GM19324 (cell line): ENCODE measurements around the gene FMNL1.

Experiments used
- ATAC-seq: cut with Tn5 transposase; IDR thresholded peaks from one replicate; pipeline ENCODE4 v1.9.1; 2021; ENCODE audit warnings: mild to moderate bottlenecking, moderate library complexity; ENCODE audit not compliant: unreplicated experiment, low FRiP score

The FMNL1 gene

DNA sequence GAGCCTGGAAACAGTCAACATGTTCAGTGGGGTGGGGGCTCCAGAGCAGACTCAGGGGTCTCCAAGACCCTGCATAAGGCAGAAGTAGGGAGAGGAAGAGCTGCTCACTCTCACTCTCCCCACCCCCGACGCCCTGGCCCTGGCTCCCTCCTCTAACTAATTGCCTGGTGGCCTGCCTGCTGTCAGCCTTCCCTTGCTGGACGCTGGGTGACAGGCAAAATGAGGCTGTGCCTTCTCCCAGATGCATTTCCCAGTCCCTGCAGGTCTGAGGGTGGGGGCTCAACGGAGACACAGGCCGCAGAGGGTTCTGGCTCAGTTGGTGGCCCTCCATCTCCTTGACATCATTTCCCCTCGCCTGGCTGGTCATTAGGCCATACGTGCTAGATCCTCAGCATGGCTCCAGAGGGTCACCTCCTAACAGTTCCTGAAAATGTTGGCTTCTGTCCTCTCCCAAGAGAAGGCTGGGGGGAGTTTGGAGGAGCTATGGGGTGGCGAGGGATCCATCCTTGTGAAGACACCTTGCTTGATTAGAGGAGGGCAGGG, 1.4 kb downstream of the FMNL1 start:
- no peak for ATAC-seq

DNA sequence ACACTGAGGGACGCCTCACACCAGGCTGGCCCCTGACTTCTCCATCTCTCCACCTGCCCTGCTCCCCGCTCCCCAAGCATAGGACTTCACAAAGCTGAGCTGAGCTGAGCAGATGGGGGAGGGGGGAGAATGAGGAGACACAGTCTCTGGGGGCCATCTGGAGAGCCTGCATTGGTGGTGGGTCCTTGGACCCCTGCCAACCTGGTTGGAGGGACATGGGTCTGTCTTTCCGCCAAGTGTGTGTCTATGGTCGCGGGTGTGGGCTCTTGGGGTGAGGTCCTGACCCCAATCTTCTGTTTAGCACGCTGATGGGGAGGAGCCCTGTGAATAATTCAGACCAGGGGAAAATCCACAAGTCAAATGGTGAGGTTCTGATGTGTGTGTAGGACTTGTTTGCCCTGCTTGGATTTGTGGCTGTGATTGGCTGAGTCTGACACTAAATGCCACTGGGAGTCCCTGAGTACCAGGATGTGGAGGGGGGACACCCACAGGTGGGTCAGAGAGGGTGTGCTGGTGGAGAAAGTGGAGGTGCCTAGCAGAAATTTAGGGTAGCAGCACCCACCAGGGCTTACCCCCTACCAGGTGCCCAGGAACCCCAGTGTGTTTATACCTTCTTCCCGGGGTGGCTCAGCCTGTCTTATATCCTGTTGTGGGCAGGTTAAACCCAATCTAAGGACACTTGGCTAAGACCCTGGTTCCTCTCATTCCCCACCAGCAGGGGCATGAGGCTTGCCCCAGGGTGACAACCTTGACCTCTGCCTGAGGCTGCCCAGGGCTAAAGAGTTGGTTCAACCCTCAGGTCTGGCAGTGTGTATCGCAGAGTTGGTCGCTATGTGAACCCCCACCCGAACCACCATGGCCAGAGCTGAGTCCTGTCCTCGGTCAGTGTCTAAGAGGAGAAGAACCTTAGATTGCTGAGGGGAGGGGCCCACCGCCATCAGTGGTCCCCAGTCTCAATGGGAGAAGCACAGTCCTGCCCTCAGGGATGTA, 2.1 kb downstream of the FMNL1 start:
- no peak for ATAC-seq

DNA sequence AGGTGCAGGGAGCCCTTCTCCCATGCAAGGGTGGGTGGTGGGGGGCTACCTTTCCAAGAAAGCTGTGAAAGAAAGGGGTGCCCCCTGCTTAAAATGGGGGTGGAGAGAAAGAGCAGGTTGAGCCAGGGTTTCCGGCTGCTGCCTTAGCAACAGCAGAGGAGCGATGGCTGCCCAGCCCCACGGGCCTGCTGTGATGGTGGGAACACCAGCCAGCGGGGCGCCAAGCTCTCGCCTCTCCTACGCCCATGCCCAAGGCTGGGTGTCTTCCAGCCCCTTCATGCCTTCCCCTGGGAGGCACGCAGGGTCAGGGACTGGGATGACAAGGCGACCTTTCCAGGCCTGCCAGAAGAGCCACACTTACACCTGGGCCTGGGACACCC, 3.0 kb downstream of the FMNL1 start:
- ATAC-seq: no peak

DNA sequence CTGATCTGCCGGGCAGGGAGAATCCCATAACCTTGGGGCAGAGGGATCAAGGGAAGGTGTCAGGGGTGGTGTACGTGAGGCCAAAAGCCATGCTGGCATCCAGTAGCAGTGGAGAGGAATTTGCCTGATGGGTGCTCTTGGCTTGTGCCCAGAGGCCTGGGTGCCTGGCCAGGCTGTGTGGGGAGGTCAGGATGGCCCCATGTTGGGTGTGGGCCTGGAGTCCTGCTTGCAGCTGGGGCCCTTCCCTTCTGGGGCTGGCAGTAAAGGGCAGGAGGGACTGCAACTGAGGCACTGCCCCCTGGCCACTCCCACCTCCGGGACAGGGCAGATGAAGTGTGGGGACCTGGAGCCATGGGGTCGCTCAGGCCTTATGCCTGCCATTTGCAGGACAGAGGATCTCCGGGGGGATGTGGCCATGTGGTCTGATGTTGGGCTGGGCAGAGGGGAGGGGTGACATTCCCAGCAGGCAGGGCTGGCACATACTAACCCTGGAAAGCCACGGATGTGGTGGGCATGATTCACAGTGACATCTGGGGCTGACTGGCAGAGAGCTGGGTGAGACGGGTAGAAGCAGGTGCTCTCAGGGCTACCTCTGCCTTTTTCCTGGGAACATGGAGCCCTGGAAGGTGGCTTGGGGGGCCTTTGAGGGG, 3.5 kb downstream of the FMNL1 start:
- no peak for ATAC-seq

DNA sequence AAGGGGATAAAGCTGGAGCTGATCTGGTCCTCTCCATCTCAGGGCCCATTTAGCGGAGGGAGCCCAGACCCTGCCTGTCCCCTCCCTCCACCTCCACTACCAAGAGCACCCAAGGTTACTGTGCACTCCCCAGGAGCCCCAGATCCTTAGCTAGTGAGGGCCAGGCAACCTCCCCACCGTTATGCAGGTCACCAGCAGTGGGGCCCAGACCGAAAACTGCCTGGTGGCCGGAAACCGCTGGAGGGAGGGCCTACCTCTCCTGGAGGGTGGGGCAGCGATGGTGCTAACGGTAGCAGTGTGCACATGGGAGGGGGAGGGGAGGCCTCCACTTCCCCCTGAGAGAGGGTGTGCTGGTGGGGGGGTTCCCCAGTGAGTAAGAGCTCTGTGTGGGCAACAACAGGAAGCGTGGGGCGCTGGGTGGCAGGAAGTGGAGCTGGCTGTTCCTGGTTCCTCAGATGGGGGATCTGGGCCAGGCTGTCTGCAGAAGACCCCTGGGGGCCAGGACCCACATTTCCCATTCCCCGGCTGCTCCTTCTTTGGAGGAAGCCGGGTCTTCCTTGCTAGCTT, 4.4 kb downstream of the FMNL1 start:
- peak; percentile 41 for ATAC-seq

DNA sequence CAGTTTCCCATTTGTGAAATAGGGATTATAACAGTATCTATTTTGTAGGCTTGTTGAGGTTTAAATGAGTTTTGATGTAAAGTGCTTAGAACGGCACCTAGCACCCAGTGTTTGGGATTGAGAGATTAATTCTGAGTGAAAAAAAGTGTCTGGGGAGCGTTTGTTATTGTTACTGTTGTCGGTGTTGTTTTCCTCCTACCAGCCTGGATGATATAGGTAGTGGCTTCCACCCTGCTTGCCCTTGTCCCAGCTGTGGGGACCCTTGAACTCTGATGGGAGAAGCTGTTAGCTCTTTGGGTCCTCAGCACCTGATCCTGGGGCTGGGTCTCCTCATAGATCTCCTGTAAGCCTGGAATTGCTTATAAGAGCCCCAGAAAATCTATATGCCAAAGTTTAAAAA, 4.9 kb downstream of the FMNL1 start:
- no peak for ATAC-seq

DNA sequence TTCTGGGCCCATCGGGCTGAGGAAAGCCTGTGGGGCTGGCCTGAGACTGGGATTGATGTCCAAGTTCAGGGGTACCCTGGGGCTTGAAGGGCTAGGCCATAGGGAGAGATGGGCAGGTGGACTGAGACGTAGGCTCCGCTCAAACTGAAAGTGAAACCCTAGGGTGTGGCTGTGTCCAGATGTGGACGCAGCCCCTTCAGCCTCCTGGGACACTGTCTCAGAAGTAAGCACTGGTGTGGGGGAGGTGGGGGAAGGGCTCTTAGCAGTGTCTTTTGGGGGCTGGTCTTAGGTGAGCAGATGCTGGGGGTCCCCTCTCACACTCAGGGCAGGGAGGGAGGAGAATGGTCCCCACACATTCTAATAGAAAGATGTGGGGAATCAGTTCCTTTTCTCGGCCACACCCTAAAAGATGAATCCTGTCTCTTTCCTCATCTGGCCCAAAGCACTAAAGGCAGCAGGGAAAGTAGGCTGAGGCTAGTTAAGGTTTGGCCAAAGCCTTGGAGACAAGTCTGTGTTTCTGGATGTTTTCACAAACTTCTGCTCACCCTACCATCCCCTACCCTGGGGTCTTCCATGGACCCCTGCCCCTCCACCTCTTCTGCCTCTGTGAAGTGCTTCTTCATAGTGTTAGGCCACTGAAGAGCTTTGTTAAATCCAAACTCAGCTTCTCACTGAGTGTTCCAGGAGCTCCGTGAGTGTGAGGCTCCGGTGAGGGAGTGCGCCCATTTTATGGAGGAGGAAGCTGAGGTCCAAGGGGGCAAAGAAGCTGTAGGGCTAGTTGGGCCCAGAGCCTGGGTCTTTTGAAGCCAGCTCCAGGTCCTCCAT, 5.6 kb downstream of the FMNL1 start:
- no peak for ATAC-seq

DNA sequence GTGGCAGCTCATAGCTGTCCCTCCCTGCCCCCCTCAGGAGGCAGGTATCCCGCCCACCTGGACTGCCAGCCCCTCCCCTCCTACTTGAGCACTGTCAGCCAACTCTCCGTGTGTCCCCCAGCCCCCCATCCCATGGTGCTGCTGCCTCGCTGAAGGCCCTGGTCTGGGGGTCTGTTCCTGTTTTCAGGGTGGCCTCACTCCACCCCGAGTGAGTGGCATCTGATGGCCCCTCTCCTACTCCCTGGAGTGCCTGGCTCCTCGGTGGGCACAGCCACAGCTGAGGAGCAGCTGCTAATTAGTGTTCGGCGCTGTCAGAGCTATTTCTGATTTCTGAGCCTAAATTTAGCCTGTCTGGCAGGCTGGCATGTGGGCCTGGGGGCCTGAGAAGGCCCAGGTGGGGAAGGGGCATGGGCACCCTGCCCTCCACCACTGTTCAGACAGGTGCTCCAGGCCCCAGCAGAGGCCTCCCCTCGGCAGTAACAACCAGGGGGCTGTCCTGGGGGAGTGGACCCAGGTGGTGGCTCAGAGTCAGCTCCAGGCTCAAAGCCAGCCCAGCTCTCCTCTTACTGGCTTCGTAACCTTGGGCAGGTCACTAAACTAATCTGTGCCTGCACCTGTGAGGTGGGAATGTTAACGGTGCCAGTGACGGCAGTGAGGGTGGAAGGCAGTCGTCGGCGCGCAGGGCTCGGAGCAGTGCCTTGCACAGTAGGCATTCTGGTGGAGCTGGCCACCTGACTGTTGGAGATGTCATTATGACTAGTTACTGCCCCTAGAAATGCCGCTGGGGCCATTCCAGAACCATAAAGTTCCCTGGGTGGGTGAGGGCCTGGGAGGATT, 6.5 kb downstream of the FMNL1 start:
- ATAC-seq: no peak

DNA sequence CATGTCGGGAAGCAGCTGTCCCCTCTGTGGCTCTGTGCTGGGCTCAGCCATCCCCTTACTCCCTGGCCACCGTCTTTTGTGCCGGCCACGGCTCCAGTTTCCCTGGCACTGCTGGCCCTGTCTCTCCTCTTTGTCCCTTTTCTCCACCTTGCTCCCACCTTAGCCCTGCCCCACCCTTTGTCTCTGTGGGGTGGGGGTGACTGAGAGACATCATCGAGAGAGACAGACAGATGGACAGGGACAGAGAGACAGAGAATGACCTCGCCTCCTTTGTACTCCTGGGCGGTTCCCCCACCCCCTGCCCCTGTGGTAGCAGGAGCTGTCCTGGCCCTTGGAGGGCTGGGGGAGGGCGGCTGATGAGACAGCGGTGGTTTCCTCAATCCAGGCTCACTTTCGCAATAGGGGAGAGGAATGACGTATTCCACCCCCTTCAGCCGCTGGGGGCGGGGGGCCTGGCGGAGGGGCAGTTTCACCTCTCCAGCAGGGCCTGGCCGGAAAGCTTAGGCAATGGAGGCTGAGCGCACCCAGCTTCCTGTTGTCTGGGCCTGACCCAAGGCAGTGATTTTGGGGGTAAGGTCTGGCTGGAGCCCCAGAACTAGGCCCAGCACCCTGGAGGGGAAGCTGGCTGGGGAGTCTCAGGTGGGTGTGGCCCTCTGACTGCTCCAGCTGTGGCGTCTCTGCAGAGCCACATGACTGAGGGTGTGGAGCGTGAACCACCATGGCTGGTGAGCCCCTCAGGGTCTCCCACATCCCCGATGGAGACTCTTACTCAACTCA, 7.3 kb downstream of the FMNL1 start:
- ATAC-seq: peak; percentile 30

DNA sequence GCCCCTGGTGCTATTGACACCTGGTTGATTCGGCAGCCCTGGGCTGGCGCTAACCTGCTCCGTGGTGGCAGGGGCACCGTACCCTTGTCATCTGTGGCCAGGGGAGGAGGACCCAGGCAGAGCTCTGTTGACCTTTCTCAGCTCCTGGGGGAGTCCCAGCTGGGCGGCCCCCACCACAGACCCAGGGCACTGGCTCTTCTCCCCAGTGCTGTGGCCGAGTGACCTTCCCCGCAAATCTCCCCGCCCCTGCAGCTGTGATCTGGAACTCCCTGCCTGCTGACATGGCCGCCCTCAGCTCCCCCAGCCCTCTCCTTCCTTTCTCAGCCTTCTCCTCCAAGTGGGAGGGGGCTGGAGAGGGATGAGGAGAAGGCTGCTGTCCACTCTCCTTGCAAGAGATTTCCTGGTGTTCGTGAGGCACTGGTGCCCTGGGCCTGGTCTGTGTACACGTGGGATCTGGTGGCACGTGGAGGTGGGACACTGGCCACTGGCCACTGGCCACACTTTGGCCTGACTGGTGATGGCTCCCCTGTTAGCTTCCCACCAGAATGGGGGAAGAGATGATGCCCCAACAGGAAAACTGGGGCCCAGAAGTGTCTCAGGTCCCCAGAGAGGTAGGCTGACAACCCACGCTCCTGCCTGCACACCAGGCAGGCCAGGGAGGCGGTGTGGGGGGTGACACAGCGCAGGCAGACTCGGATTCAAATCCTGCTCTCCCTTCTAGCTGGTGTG, 8.2 kb downstream of the FMNL1 start:
- ATAC-seq: no peak

DNA sequence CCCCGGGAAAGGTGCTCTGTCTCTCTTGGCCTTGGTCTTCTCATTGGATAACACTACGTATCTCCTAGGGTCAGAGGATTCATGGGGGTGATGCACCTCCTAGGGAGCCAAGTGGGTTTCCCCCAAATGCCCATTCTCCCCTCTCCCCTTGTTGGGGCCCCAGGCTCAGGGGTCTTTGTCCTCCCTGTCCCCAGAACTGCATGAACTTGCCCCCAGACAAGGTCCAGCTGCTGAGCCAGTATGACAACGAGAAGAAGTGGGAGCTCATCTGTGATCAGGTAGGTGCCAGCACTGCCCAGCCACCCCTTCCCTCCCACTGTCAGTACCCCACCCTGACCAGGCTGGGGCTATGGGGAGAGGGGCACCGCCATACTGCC, 8.7 kb downstream of the FMNL1 start:
- ATAC-seq: no peak

DNA sequence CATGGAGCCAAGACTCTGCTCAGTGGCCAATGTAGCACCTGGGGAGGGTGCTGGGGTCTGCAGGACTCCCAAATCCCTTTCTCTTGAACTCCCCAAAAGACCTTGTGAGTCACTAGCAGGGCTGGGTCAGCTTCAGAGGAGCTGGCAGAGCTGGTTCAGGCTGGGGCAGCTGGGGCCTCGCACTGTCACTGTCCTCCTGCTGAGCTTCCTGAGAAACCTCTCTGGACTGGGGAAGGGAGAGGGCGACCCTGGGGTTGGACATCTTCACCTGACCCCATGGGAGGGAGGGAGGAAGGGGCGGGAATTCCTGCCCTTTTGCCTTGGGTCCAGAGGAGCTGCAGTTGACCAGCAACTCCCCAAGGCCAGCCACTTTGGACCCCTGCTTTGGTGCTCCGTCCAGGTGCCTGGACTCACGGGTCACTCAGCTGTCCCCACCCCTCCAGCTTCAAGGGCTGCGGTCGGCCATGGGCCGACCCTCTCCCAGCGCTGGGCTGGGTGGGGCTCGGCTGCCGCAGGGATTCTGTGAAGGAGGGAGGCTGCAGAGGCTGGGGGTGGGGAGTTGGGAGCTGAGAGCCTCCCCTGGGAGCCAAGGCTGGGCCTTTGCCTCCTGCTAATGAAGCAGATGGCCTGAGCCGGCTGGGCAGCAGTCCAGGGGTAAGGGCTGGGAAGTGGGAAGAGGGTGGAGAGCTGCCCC, 9.2 kb downstream of the FMNL1 start:
- no peak for ATAC-seq

DNA sequence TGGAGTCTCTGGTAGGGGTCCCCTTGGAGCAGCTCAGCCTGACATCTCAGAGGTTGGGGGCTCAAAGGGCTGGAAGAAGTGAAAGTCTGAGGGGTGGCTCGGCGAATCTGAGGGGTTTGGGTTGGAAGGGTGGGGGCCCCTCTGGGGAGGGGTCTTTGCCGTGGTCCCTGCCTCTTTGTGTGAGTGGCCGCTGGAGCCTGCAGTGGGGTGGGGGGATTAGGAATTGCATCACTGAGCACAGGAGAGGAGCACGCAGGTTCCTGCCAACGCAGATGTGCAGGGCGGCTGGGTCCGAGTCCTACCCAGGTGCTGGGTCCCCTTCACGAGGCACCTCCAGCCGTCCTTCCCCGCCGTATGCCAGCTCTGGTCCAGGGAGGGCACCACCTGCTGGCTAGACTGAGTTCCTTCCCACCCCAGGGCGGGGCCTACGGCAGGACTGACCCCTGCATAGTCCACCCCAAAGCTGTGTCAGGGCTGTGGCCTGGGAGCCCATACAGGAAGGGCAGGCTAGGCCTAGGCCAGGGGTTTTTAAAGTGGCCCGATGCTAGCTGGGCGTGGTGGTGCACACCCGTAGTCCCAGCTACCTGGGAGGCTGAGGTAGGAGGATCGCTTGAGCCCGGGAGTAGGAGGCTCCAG, 9.9 kb downstream of the FMNL1 start:
- no peak for ATAC-seq

DNA sequence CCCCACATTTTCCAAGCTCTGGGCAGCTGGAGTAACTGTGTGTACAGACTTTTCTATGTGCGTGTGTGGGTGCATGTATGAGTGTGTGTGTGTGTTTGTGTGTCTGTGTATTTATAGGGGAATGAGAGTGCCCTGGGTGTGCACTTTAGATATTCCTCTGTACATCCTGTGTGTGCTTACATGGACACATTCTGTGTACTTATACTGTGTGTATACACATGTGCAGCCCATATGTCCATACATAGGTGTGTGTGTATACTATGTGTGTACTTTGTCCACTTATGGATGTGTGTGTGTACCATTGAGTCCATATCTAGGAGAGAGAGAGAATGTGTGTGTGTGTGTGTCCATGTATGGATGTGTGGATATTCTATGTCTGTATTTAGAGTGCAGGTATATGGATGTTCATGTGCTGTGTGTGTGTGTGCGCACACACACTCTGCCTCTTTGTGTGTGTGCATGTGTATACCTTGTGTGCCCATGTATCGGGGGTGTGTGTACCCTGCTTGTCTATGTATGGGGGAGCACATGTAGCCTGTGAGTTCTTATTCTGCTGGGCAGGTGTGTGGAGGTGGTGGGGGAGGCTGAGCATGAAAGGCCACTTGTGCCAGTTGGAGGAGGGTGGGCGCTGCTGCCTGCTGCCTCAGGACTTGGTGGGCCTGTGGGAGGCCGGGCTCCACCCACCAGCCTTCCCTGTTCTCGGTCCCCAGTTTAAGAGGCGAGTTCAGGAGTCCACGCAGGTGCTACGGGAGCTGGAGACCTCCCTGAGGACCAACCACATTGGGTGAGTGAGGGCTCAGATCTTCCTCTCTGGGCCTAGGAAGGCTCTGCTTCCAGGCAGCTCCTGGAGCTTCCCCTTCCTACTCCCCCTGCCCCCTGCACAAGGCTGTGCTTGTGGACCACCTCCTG, 11.1 kb downstream of the FMNL1 start:
- no peak for ATAC-seq

DNA sequence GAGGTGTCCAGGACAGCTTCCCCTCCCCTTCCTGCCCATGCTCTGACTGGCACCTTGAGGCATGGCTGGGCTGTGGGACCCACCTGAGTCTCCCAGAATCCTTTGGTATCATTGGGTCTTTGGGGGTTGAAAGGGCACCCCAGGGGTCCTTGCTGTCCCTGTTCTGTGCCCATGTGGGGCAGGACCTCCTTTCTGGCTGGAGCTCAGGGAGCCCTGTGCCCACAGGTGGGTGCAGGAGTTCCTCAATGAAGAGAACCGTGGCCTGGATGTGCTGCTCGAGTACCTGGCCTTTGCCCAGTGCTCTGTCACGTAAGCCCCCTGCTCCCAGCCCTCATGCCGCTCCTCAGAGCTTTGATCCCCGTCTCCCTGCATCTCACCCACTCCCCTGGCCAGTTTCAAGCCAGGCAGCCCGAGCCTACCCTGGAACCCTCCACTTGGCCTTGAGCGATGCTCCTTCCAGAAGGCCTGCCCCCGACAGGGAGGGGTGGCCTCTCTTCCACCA, 11.8 kb downstream of the FMNL1 start:
- no peak for ATAC-seq
